Heart right ventricle (tissue), 16 donors: ENCODE data around the gene IL21R. TPM values are rescaled to one million over a fixed set of nuclear protein-coding genes. Genes with fewer than 3 reads are reported as not detected.
A peak's percentile ranks its signal among the peaks of the same experiment; 100 is the strongest.

Source experiments
- ATAC-seq, 8 donors: fragments of 200-7000 bp; cut with Tn5 transposase; one replicate each; pipeline ENCODE4 v1.9.1; 2020; ENCODE audit warnings: mild to moderate bottlenecking in 8 of 8, moderate library complexity in 8 of 8, moderate number of reproducible peaks in 1 of 8
- DNase-seq, 2 donors: peaks; one replicate each; pipeline ENCODE4 v3.0.0-alpha.2; 2020
- H3K27ac ChIP-seq, 10 donors: fragments of 200-600 bp; sonication (generic) in 2 of 10; one replicate each; pipeline versions ENCODE4 v1.5.0 to v1.8.0; 2020 to 2022; ENCODE audit warnings: mild to moderate bottlenecking in 3 of 10
- H3K27me3 ChIP-seq, 7 donors: fragments of 200-600 bp; one replicate each; pipeline ENCODE4 v1.8.0; 2021 to 2022; ENCODE audit warnings: mild to moderate bottlenecking in 2 of 7
- H3K36me3 ChIP-seq, 9 donors: fragments of 200-600 bp; sonication (generic) in 1 of 9; one replicate each; pipeline versions ENCODE4 v1.5.0 to v1.8.0; 2020 to 2022; ENCODE audit warnings: mild to moderate bottlenecking in 2 of 9
- H3K4me1 ChIP-seq, 9 donors: fragments of 200-600 bp; sonication (generic) in 1 of 9; one replicate each; pipeline versions ENCODE4 v1.5.0 to v1.8.0; 2020 to 2022; ENCODE audit warnings: mild to moderate bottlenecking in 4 of 9
- H3K4me3 ChIP-seq, 10 donors: fragments of 200-600 bp; sonication (generic) in 2 of 10; one replicate each; pipeline versions ENCODE4 v1.5.0 to v1.8.0; 2020 to 2022; ENCODE audit warnings: mild to moderate bottlenecking in 7 of 10, moderate library complexity in 2 of 10
- H3K9me3 ChIP-seq, 11 donors: fragments of 200-600 bp in 10 of 11; sonication (generic) in 2 of 11; one replicate each; pipeline versions ENCODE4 v1.5.0 to v1.8.0; 2013 to 2022; ENCODE audit warnings: mild to moderate bottlenecking in 2 of 11, control low read depth in 1 of 11, moderate library complexity in 1 of 11
- WGBS, 2 donors: extraction: QIAGEN DNeasy Blood & Tissue Kit; methylation state at CpG; one replicate each; pipeline ENCODE4 v1.1.7; 2013; ENCODE audit warnings: inconsistent platforms in 1 of 2; 5-methylcytosine and 5-hydroxymethylcytosine counted together
- intact Hi-C, 10 donors: fragments of 100-400 bp; cut with DNase I; formaldehyde crosslinking; loops; one replicate each; pipeline versions ENCODE4 v1.11.1 to v1.14.2; 2022
- polyA plus RNA-seq, 2 donors: library from polyadenylated mRNA; stranded (reverse); fragments of 200-250 nt; gene quantifications; one replicate each; pipeline ENCODE4 v1.2.3, GENCODE V29; 2013
- total RNA-seq, 10 donors: library from RNA; stranded (reverse); fragmentation: NEBNext Ultra II Directional in 3 of 10; extraction: Animal tissue kit (Norgen Biotek cat#: 25700) in 3 of 10; gene quantifications; one replicate each; pipeline versions ENCODE4 v1.2.1 to v1.2.4, GENCODE V29; 2021 to 2023
- TF ChIP-seq, protein P1 (sequence below), 9 donors: fragments of 200-600 bp; sonication (generic) in 2 of 9; IDR thresholded peaks; one replicate each; pipeline versions ENCODE4 v1.5.0 to v1.8.0; 2021 to 2022; ENCODE audit warnings: antibody characterized with exemption in 9 of 9, mild to moderate bottlenecking in 5 of 9, moderate library complexity in 1 of 9
- donor health status: Arrhythmogenic right ventricular cardiomyopathy.
- donor health status: ischemic (EF 13 %, LVEDD 7.1; RV severe dilation, severe dysfunction).
- donor health status: healthy with polysubstance abuse.
- donor health status: DM: no; HTN: yes; CAD: no.
- donor health status: DM: no; HTN: no; CAD: no.
- donor health status: ischemic (EF 25% LVEDD 6.9; RV normal size, moderate dysfunction).
- donor health status: ischemic (EF 25% LVEDD 5.7; RV mildly dilated, moderate dysfunction).
- donor health status: healthy.
- donor health status: DM: yes; HTN: yes; CAD: no.
- donor health status: Ischemic cardiomyopathy.
- donor health status: ischemic (EF 35%, LVEDD 5.7; RV mildly dilated, moderate dysfunction).
- donor health status: nonischemic (EF 11% LVEDD 7.7; RV severe dilation, severe dysfunction).
- donor health status: DM: yes; HTN: yes; CAD: no.
- donor health status: PGD.
- donor health status: ischemic (EF 29% LVEDD 5.4; RV normal size, mild dysfunction).
- donor health status: nonischemic (EF 23%, LVEDD 6.1; RV moderate dilation, normal function).

Gene IL21R
- total and polyA plus RNA-seq, 12 donors = 0.06 to 3.6 (median 0.14) TPM; not detected in 2

DNA sequence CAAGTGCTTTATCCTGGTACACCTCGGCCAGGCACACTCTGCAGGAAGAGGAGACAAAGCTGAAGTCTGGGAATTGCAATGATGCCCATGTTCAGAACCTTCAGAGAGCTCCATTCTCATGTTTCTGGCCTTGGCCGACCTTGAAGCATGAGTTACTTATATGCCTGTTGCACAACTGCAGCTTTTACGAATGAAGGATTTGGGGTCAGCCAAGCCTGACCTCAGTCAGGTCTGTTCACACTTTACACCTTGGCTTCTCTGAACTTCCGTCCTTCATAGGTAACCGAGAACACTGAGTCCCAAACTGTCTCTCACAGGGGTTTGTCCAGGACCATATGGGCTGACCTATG, 81.1 kb downstream of the IL21R start:
- intact Hi-C loops = no loop called here
- Histone ChIP-seq H3K9me3 (no peaks in the 10 kb centered on the region), H3K27me3 (no peaks in the 10 kb centered on the region), H3K4me1 (no peaks in the 10 kb centered on the region), H3K36me3 (peaks cover 10 to 100% (median 98%) of the 10 kb centered on the region in 9 donors), H3K27ac (no peak overlapping the region), H3K4me3 (no peak overlapping the region)
- TF ChIP-seq, protein P1, sequence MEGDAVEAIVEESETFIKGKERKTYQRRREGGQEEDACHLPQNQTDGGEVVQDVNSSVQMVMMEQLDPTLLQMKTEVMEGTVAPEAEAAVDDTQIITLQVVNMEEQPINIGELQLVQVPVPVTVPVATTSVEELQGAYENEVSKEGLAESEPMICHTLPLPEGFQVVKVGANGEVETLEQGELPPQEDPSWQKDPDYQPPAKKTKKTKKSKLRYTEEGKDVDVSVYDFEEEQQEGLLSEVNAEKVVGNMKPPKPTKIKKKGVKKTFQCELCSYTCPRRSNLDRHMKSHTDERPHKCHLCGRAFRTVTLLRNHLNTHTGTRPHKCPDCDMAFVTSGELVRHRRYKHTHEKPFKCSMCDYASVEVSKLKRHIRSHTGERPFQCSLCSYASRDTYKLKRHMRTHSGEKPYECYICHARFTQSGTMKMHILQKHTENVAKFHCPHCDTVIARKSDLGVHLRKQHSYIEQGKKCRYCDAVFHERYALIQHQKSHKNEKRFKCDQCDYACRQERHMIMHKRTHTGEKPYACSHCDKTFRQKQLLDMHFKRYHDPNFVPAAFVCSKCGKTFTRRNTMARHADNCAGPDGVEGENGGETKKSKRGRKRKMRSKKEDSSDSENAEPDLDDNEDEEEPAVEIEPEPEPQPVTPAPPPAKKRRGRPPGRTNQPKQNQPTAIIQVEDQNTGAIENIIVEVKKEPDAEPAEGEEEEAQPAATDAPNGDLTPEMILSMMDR (IDR thresholded peaks at IDR 0.05) = no peak
- 91 to 95% methylated on average over 5 of the region's 5 CpGs for WGBS, 2 donors
- no peak for ATAC-seq
- DNase-seq = no peak

DNA sequence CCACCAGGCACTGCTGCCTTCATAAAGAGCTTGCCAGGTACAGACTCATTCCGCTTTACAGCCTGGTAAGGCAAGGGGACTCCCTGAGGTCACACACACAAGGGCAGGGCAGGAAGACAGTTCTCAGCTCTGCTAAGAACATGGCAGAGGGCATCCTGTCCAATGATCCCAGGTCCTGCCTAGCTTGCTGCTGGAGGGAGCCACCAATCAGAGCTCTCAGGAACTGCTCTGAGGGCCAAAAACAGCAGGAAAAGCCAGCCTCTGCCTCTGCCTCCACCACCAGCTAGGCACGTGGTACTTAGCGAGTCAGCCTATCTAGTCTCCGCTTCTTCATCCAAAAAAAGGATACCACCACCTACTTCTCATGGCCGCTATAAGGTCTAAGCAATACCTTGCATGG, 81.7 kb downstream of the IL21R start:
- WGBS, 2 donors = 96 to 97% methylated on average over 5 of the region's 5 CpGs
- Histone ChIP-seq H3K9me3 (no peaks in the 10 kb centered on the region), H3K27me3 (no peaks in the 10 kb centered on the region), H3K4me3 (no peak overlapping the region), H3K4me1 (no peaks in the 10 kb centered on the region), H3K27ac (no peak overlapping the region), H3K36me3 (peaks cover 10 to 100% (median 98%) of the 10 kb centered on the region in 9 donors)
- TF ChIP-seq, protein P1 (IDR thresholded peaks at IDR 0.05) = no peak
- DNase-seq (no peak), ATAC-seq (peak in 1 of 8 donors; percentile 12)
- intact Hi-C loops = no loop called here

DNA sequence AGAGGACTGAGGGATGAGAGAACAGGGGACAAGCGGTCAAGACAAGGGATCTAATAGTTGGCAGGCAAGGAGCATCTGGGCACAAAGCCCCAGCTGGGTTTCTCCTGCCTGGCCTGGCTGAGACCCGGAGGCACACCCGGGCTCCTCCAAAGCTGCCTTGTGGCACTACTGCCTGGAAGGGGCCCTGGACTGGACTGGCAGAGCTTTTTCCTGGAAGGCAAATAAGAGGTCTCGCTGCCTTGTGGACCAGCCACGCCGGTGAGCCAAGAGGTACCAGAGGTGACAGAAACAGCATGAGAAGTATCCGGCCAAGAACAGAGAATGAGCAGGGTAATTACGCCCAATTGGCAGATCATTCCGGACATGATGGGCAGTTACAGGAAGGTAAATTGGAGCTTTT, 83.2 kb downstream of the IL21R start:
- DNase-seq (no peak), ATAC-seq (no peak)
- H3K4me3 ChIP-seq = no peak overlapping the region
- H3K4me1 ChIP-seq = no peaks in the 10 kb centered on the region
- H3K9me3 ChIP-seq = no peaks in the 10 kb centered on the region
- H3K27me3 ChIP-seq = no peaks in the 10 kb centered on the region
- TF ChIP-seq, protein P1 (IDR thresholded peaks at IDR 0.05) = no peak
- H3K36me3 ChIP-seq = peaks cover 15 to 100% (median 98%) of the 10 kb centered on the region in 9 donors
- H3K27ac ChIP-seq = no peak overlapping the region
- WGBS, 2 donors = 94 to 97% methylated on average over 9 of the region's 9 CpGs
- intact Hi-C loops = no loop called here

DNA sequence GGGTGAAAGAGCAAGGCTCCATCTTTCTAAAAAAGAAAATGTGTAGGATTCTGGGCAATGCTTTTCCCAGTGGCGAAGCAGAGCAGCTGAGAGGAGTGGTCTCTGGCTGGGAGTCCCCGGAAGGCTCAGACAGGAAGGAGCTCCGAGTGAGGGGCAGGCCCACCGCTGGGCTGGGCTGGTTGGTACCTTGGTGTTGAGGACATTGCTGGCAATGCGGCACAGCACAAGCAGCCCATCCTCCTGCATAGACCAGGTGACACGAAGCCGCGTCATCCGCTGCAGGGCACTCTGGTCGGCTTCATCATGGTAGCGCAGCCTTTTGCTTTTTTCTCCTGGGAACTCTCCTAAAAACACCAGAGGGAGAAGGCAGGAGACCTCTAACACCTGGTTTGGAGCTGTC, 83.8 kb downstream of the IL21R start:
- TF ChIP-seq, protein P1 (IDR thresholded peaks at IDR 0.05) = no peak
- WGBS, 2 donors = 96% methylated on average over 11 of the region's 11 CpGs
- no peak for DNase-seq
- H3K4me1 ChIP-seq = no peaks in the 10 kb centered on the region
- peaks cover 12 to 100% (median 98%) of the 10 kb centered on the region in 9 donors for H3K36me3 ChIP-seq
- H3K27me3 ChIP-seq = no peaks in the 10 kb centered on the region
- no peak overlapping the region for H3K27ac ChIP-seq
- H3K4me3 ChIP-seq = no peak overlapping the region
- no peak for ATAC-seq
- H3K9me3 ChIP-seq = no peaks in the 10 kb centered on the region
- intact Hi-C loops = no loop called here
